HG02870 (cell line): ENCODE results near the gene AMY1A.
"Not testable (repeated sequence)": the region's sequence is repeated elsewhere in the genome, so short reads cannot be mapped to it uniquely, and the experiment has no call there.

Experiments
- ATAC-seq: cut with Tn5 transposase; IDR thresholded peaks from one replicate; pipeline ENCODE4 v1.9.1; 2021; ENCODE audit warnings: mild to moderate bottlenecking, moderate library complexity; ENCODE audit not compliant: unreplicated experiment

AMY1A gene

DNA sequence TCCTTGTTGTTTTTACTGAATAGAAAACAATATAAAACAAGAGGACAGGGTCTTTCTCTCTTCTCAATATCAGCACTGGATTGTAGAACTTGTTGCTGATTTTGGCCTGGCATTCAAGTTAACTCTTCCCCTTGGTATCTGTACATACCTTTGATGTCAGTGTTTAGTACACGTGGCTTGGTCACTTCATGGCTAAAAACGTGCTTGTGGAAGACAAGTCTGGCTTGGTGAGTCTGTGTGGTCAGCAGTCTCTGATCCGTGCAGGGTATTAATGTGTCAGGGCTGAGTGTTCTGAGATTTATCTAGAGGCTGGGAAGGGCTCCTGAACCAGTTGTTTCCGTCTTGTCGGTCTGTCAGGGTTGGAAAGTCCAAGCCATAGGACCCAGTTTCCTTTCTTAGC lies at the start of gene AMY1A:
Gene AMY1A, plus strand, starts transcription at position 301 of the 400 bp plus-strand sequence. CDS start 571 bp downstream, outside the sequence.
- ATAC-seq: not testable (repeated sequence)

DNA sequence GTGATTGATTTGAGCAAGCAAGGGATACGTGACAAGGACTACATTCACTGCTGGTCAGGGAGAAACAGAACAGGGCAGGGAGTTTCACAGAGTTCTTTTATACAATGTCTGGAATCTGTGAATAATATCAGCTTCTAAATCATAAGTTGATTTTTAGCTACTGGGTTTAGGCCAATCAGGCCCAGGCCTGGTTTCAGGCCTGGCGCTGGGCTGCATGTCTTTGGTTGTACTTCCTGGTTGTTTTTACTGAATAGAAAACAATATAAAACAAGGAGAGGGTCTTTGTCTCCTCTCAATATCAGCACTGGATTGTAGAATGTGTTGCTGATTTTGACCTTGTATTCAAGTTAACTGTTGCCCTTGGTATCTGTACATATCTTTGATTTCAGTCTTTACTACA lies 39.2 kb upstream of the AMY1A start:
- no peak for ATAC-seq

DNA sequence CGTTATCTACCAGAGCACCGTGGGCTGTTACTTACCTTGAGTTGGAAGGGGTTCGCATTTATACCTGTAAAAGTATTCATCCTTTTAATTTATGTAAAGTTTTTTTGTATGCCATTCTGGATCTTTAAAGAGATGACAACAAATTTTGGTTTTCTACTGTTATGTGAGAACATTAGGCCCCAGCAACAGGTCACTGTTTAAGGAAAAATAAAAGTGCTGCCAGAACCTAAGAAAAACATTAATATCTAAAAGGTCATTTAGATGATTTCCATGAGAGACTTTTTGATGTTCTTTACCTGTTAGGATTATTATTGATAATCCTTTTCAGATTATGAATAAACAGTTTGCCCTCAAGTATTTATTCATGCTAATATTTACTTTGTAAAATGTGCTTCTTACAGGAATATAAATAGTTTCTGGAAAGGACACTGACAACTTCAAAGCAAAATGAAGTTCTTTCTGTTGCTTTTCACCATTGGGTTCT lies 38.5 kb upstream of the AMY1A start, which contains the start of gene AMY2A:
Gene AMY2A, plus strand, starts transcription at position 434 of the 484 bp plus-strand sequence. Its CDS starts 14 bp downstream, at position 448.
- not testable (repeated sequence) for ATAC-seq

DNA sequence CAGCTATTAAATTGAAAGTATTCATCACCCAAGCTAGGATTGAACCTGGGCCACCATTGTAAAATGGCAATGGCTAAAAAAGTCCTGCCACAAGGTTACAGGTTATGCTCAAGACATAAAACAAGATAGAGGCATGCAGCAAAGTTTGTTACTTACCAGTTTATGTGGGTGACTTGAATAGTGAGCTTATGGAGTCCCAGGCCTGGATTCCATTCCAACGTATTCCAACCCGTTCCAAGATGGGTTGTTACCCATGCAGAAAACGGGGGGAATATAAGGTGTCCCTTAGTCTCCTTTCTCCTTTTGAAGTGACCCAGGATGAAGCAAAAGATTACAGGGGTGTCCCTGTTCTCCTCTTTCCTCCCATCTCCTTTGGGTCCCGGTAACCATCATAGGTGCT lies 28.1 kb upstream of the AMY1A start:
- ATAC-seq: not testable (repeated sequence)

DNA sequence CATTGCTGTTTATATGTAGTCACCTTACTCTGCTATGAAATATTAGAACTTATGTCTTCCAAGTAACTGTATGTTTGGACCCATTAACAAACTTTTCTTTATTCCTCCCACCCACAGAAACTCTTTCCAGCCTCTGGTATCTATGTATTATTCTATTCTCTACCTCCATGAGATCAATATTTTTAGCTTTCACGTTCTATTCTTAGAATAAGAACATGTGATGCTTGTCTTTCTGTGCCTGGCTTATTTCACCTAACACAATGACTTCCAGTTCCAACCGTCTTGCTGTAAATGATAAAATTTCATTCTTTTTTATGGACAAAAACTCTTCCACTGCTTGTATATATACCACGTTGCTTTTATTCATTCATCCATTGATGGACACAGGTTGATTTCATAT lies 14.4 kb upstream of the AMY1A start:
- ATAC-seq: not testable (repeated sequence)

DNA sequence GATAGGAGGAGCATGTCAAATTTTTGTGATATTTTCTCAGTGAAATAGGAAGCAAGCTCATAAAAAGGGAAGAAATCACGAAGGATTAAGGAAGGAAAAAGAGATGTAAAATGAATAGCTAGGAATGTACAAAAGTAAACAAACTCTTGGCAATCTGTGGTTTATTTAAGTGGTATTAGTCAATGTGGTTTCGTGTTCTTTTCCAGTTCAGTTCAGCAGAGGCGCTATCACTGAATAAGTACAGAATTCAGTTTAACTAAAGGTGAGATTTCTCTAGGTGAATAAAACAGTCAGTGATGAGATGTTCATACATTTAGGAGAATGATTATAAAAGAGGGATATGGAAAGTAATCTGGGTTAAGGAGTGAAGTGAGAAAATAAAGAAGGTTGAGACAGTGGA lies 11.7 kb upstream of the AMY1A start:
- not testable (repeated sequence) for ATAC-seq

DNA sequence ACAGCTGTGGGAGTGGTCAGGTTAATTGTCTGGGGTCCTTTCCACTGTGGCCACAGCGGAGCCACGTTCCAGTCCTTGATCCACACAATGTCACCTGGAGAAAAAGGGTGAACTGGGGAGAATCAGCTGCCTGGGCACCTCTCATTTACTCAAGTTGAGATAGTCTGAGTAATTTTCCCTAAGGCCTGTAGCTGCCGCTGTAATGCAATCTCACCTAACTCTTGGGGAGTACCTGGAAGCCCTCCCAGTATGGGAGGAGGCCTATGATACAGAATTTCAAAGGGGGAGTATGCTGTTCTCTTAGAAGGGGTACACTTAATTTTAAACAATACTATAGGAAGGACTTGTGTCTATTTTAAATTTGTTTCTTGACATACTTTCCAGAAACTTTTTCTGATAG lies 5.3 kb upstream of the AMY1A start:
- ATAC-seq: not testable (repeated sequence)

DNA sequence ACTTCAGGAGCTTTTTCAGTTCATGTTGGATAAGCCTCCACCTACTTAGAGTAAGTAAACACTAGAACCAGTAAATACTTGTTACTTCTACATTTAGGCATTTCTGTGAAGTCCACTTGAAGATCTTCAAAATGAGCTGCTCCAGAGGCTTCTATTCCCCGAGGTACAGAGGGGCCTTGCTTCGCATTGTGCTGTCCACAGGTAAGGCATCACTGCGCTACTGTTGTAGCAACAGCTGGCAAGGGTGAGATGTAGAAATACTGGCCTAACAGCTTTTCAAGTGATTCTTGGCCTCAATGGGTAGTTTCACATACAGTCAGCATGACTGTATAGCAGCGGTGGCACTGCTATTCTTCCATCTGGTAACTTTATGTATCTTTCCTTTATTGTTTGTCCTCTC lies 4.7 kb upstream of the AMY1A start:
- not testable (repeated sequence) for ATAC-seq

DNA sequence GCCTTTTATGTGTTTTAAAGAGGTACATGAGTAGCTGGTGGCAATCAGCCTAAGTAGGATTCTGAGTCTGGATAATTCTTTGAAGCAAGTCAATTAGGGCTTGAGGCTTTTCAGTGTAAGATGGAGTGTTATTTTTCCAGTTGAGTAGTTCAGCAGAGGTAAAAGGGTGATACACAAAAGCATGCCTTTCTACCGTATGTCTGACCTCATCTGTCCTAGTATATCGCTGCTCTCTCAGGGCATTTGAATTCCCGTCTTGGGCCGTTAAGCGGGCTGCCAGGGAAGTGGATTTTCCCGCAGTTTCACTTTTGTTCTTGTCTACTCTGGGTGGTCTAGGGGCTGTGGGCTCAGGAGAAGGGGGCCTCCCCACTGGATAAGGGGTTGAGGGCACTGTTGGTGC lies 1.4 kb upstream of the AMY1A start:
- ATAC-seq: not testable (repeated sequence)

DNA sequence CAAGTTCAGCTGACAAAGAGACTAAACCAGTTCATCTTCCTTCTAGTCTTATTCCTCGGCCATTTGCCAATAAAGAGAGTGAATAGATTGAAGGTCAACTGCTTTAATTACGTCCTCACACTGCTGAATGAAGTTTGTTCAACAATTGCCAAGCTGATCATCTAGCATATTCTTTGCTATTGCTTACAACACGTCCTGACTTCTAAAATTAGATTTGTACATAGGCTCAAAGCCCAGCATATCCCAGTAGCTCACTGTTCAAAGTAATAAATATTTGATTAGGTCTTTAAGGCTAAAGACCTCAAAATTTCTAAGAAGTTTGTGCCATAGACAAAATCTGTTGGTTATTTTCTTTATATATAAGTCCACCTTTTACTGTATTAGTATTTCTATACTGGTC lies 20.8 kb downstream of the AMY1A start:
- not testable (repeated sequence) for ATAC-seq

DNA sequence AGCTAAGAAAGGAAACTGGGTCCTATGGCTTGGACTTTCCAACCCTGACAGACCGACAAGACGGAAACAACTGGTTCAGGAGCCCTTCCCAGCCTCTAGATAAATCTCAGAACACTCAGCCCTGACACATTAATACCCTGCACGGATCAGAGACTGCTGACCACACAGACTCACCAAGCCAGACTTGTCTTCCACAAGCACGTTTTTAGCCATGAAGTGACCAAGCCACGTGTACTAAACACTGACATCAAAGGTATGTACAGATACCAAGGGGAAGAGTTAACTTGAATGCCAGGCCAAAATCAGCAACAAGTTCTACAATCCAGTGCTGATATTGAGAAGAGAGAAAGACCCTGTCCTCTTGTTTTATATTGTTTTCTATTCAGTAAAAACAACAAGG lies 40.5 kb downstream of the AMY1A start, which contains the start of gene AMY1B:
Gene AMY1B, minus strand, starts transcription at position 101 of the 400 bp plus-strand sequence. CDS start 571 bp downstream, outside the sequence.
- ATAC-seq: not testable (repeated sequence)

DNA sequence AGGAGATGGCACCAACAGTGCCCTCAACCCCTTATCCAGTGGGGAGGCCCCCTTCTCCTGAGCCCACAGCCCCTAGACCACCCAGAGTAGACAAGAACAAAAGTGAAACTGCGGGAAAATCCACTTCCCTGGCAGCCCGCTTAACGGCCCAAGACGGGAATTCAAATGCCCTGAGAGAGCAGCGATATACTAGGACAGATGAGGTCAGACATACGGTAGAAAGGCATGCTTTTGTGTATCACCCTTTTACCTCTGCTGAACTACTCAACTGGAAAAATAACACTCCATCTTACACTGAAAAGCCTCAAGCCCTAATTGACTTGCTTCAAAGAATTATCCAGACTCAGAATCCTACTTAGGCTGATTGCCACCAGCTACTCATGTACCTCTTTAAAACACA lies 41.9 kb downstream of the AMY1A start:
- not testable (repeated sequence) for ATAC-seq

DNA sequence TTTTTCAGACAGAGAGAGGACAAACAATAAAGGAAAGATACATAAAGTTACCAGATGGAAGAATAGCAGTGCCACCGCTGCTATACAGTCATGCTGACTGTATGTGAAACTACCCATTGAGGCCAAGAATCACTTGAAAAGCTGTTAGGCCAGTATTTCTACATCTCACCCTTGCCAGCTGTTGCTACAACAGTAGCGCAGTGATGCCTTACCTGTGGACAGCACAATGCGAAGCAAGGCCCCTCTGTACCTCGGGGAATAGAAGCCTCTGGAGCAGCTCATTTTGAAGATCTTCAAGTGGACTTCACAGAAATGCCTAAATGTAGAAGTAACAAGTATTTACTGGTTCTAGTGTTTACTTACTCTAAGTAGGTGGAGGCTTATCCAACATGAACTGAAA lies 45.1 kb downstream of the AMY1A start:
- not testable (repeated sequence) for ATAC-seq

DNA sequence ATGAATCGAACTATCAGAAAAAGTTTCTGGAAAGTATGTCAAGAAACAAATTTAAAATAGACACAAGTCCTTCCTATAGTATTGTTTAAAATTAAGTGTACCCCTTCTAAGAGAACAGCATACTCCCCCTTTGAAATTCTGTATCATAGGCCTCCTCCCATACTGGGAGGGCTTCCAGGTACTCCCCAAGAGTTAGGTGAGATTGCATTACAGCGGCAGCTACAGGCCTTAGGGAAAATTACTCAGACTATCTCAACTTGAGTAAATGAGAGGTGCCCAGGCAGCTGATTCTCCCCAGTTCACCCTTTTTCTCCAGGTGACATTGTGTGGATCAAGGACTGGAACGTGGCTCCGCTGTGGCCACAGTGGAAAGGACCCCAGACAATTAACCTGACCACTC lies 45.7 kb downstream of the AMY1A start:
- ATAC-seq: not testable (repeated sequence)

DNA sequence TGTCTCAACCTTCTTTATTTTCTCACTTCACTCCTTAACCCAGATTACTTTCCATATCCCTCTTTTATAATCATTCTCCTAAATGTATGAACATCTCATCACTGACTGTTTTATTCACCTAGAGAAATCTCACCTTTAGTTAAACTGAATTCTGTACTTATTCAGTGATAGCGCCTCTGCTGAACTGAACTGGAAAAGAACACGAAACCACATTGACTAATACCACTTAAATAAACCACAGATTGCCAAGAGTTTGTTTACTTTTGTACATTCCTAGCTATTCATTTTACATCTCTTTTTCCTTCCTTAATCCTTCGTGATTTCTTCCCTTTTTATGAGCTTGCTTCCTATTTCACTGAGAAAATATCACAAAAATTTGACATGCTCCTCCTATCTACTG lies 52.1 kb downstream of the AMY1A start:
- not testable (repeated sequence) for ATAC-seq

DNA sequence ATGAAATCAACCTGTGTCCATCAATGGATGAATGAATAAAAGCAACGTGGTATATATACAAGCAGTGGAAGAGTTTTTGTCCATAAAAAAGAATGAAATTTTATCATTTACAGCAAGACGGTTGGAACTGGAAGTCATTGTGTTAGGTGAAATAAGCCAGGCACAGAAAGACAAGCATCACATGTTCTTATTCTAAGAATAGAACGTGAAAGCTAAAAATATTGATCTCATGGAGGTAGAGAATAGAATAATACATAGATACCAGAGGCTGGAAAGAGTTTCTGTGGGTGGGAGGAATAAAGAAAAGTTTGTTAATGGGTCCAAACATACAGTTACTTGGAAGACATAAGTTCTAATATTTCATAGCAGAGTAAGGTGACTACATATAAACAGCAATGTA lies 54.8 kb downstream of the AMY1A start:
- not testable (repeated sequence) for ATAC-seq
